HepG2 (cell line): ENCODE data around the gene MTO1. TPM values are rescaled to one million over a fixed set of nuclear protein-coding genes. Genes with fewer than 3 reads are reported as not detected.
A peak's percentile ranks its signal among the peaks of the same experiment; 100 is the strongest.

ENCODE experiments used
- AKNA ChIP-seq: sonication (generic); formaldehyde crosslinking; IDR thresholded peaks from 2 replicates; pipeline ENCODE4 v1.4.0; 2020; ENCODE audit warnings: missing genetic modification reagents, borderline replicate concordance
- DMAP1 ChIP-seq: IDR thresholded peaks from 2 replicates; pipeline ENCODE4 v1.6.1; 2016
- ERF ChIP-seq: IDR thresholded peaks from 2 replicates; pipeline ENCODE4 v1.6.1; 2018; ENCODE audit warnings: missing biosample characterization, missing genetic modification reagents
- GATAD1 ChIP-seq: IDR thresholded peaks from 2 replicates; pipeline ENCODE4 v1.6.1; 2016; ENCODE audit warnings: missing genetic modification reagents, missing compliant biosample characterization
- HINFP ChIP-seq: sonication (generic); formaldehyde crosslinking; IDR thresholded peaks from 2 replicates; pipeline ENCODE4 v1.4.0; 2020; ENCODE audit warnings: low read depth, mild to moderate bottlenecking, missing genetic modification reagents
- HMG20A ChIP-seq: IDR thresholded peaks from 2 replicates; pipeline ENCODE4 v1.6.1; 2016; ENCODE audit warnings: borderline replicate concordance
- MYC ChIP-seq: sonication (generic); formaldehyde crosslinking; IDR thresholded peaks from 2 replicates; pipeline ENCODE4 v1.9.0; 2021; ENCODE audit warnings: missing genetic modification reagents, borderline replicate concordance
- PHF5A ChIP-seq: IDR thresholded peaks from one replicate; pipeline ENCODE4 v1.6.1; 2018; ENCODE audit warnings: low read depth, missing genetic modification reagents; ENCODE audit not compliant: unreplicated experiment
- RARA ChIP-seq: IDR thresholded peaks from 2 replicates; pipeline ENCODE4 v1.6.1; 2016; ENCODE audit warnings: missing genetic modification reagents, missing compliant biosample characterization
- REL ChIP-seq: sonication (generic); formaldehyde crosslinking; conservative IDR thresholded peaks from 2 replicates; pipeline ENCODE4 v1.8.0; 2022; ENCODE audit warnings: mild to moderate bottlenecking, missing genetic modification reagents, moderate library complexity
- SETDB1 ChIP-seq: sonication (generic); formaldehyde crosslinking; IDR thresholded peaks from 2 replicates; pipeline ENCODE4 v1.5.1; 2020; ENCODE audit warnings: missing genetic modification reagents, mild to moderate bottlenecking, borderline replicate concordance
- SRF ChIP-seq: IDR thresholded peaks from 2 replicates; pipeline ENCODE4 v1.6.1; 2011; ENCODE audit warnings: mild to moderate bottlenecking, low read depth, low read length, moderate library complexity
- TCF7L2 ChIP-seq: IDR thresholded peaks from 2 replicates; pipeline ENCODE4 v1.6.1; 2011; ENCODE audit warnings: mild to moderate bottlenecking, low read depth, low read length, moderate library complexity
- YY1 ChIP-seq: IDR thresholded peaks from 2 replicates; pipeline ENCODE4 v1.6.1; 2011; ENCODE audit warnings: low read length, low read depth, moderate library complexity, mild to moderate bottlenecking; ENCODE audit not compliant: insufficient read depth, insufficient replicate concordance
- ZNF136 ChIP-seq: sonication (generic); formaldehyde crosslinking; IDR thresholded peaks from 2 replicates; pipeline ENCODE4 v1.8.1; 2022; ENCODE audit warnings: low read depth, mild to moderate bottlenecking, moderate library complexity, missing genetic modification reagents
- ZNF234 ChIP-seq: sonication (generic); formaldehyde crosslinking; conservative IDR thresholded peaks from 2 replicates; pipeline ENCODE4 v1.5.1; 2020; ENCODE audit warnings: mild to moderate bottlenecking, missing genetic modification reagents
- ZNF513 ChIP-seq: sonication (generic); formaldehyde crosslinking; conservative IDR thresholded peaks from 2 replicates; pipeline ENCODE4 v1.5.0; 2020; ENCODE audit warnings: missing genetic modification reagents
- ZNF749 ChIP-seq: sonication (generic); formaldehyde crosslinking; IDR thresholded peaks from 2 replicates; pipeline ENCODE4 v1.8.0; 2022; ENCODE audit warnings: mild to moderate bottlenecking, missing genetic modification reagents, moderate library complexity, borderline replicate concordance
- polyA plus RNA-seq, 8 experiments: library from polyadenylated mRNA; depleted of rRNA in 3 of 8; stranded (reverse) in 7 of 8; unstranded in 1 of 8; fragments of >200 nt; fragmentation: Illumina TruSeq in 4 of 8; extraction: Trizol in 4 of 8; gene quantifications; 2 replicates each; pipeline versions ENCODE4 v1.2.1 to v1.2.3, GENCODE V29; 2011 to 2016; ENCODE audit warnings: low read depth in 4 of 8, missing spikeins in 1 of 8, mixed read lengths in 1 of 8; ENCODE audit not compliant: insufficient read depth in 1 of 8
- total RNA-seq, 5 experiments: library from RNA; depleted of rRNA; stranded (reverse); fragments of >200 nt; fragmentation: Illumina TruSeq; extraction: Trizol; gene quantifications; 2 replicates each; pipeline ENCODE4 v1.2.3, GENCODE V29; 2016; ENCODE audit warnings: low read depth in 1 of 5
- TF ChIP-seq, protein P1 (sequence below), 2 experiments: fragments of 450-650 bp in 1 of 2; sonication (generic) in 1 of 2; formaldehyde crosslinking; IDR thresholded peaks; 2 replicates each; pipeline versions ENCODE4 v1.5.0 to v1.8.0; 2020 to 2022; ENCODE audit warnings: mild to moderate bottlenecking in 1 of 2, missing genetic modification reagents in 1 of 2
- TF ChIP-seq, protein P2 (sequence below): IDR thresholded peaks from 2 replicates; pipeline ENCODE4 v1.6.1; 2012; ENCODE audit warnings: inconsistent platforms

MTO1 gene
- total and polyA plus RNA-seq, 2 of the 13 experiments (the other 11 are each of a cell fraction or from before 2014, with no cell fraction given) = 21.1 to 45.3 TPM

DNA sequence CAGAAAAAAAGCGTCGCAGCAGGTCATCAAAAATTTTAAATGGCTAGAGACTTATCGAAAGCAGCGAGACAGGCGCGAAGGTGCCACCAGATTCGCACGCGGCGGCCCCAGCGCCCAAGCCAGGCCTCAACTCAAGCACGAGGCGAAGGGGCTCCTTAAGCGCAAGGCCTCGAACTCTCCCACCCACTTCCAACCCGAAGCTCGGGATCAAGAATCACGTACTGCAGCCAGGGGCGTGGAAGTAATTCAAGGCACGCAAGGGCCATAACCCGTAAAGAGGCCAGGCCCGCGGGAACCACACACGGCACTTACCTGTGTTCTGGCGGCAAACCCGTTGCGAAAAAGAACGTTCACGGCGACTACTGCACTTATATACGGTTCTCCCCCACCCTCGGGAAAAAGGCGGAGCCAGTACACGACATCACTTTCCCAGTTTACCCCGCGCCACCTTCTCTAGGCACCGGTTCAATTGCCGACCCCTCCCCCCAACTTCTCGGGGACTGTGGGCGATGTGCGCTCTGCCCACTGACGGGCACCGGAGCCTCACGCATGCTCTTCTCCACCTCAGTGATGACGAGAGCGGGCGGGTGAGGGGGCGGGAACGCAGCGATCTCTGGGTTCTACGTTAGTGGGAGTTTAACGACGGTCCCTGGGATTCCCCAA, 59.3 kb downstream of the MTO1 start, which contains the start of gene EEF1A1 (continued):
- TF ChIP-seq REL (CRISPR knock-in tag) = peak; percentile 49; the same call in 1 of the 2 replicates
- no peak for TF ChIP-seq SETDB1 (CRISPR knock-in tag)
- TF ChIP-seq, protein P1, sequence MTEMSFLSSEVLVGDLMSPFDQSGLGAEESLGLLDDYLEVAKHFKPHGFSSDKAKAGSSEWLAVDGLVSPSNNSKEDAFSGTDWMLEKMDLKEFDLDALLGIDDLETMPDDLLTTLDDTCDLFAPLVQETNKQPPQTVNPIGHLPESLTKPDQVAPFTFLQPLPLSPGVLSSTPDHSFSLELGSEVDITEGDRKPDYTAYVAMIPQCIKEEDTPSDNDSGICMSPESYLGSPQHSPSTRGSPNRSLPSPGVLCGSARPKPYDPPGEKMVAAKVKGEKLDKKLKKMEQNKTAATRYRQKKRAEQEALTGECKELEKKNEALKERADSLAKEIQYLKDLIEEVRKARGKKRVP (CRISPR knock-in tag; IDR thresholded peaks at IDR 0.05) = peak in 1 of 2 experiments; percentile 50; a peak in 1 of 4 replicates
- no peak for TF ChIP-seq PHF5A (CRISPR knock-in tag)
- TF ChIP-seq YY1 = peak; percentile 80
- TF ChIP-seq AKNA (CRISPR knock-in tag) = peak; percentile 95
- peak; percentile 35; the same call in 1 of the 2 replicates for TF ChIP-seq ZNF749
- peak; percentile 94 for TF ChIP-seq DMAP1 (CRISPR knock-in tag)
- no peak; the same call in 1 of the 2 replicates for TF ChIP-seq ZNF136 (CRISPR knock-in tag)
- TF ChIP-seq TCF7L2 = no peak
- TF ChIP-seq ZNF513 (CRISPR knock-in tag) = 0 out of 2 replicates have a peak, but pooled peaks have one; percentile 65
- no peak for TF ChIP-seq SRF
- peak; percentile 58; the same call in 1 of the 2 replicates for TF ChIP-seq ERF (CRISPR knock-in tag)
- TF ChIP-seq RARA (CRISPR knock-in tag) = peak; percentile 41; the same call in 1 of the 2 replicates
- TF ChIP-seq, protein P2, sequence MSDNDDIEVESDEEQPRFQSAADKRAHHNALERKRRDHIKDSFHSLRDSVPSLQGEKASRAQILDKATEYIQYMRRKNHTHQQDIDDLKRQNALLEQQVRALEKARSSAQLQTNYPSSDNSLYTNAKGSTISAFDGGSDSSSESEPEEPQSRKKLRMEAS = peak; percentile 86
- peak; percentile 94 for TF ChIP-seq MYC (CRISPR knock-in tag)
- TF ChIP-seq HMG20A (CRISPR knock-in tag) = peak; percentile 50; the same call in 1 of the 2 replicates
- TF ChIP-seq HINFP (CRISPR knock-in tag) = 0 out of 2 replicates have a peak, but pooled peaks have one; percentile 21
- peak; percentile 50; the same call in 1 of the 2 replicates for TF ChIP-seq GATAD1 (CRISPR knock-in tag)
- TF ChIP-seq ZNF234 (CRISPR knock-in tag) = peak; percentile 54; the same call in 1 of the 2 replicates
